Skeletal muscle tissue (tissue), 4 donors: ENCODE data around the gene KCNN3. TPM values are rescaled to one million over a fixed set of nuclear protein-coding genes. Genes with fewer than 3 reads are reported as not detected.

Experiments
- H3K27ac ChIP-seq: one replicate; pipeline ENCODE4 v1.7.0; 2013; ENCODE audit warnings: mild to moderate bottlenecking, low read depth, low read length, inconsistent platforms
- H3K27me3 ChIP-seq, 3 donors: one replicate each; pipeline ENCODE4 v1.7.0; 2013; ENCODE audit warnings: low read length in 3 of 3; ENCODE audit not compliant: control insufficient read depth in 3 of 3, insufficient read depth in 3 of 3
- H3K36me3 ChIP-seq, 3 donors: one replicate each; pipeline ENCODE4 v1.7.0; 2013; ENCODE audit warnings: low read length in 3 of 3; ENCODE audit not compliant: control insufficient read depth in 3 of 3, insufficient read depth in 3 of 3
- H3K4me1 ChIP-seq, 3 donors: one replicate each; pipeline ENCODE4 v1.7.0; 2013; ENCODE audit warnings: low read length in 3 of 3, mild to moderate bottlenecking in 3 of 3; ENCODE audit not compliant: control insufficient read depth in 3 of 3, insufficient read depth in 3 of 3
- H3K4me3 ChIP-seq, 3 donors: one replicate each; pipeline ENCODE4 v1.7.0; 2013; ENCODE audit warnings: low read length in 3 of 3
- H3K9ac ChIP-seq, 3 donors: one replicate each; pipeline ENCODE4 v1.7.0; 2013; ENCODE audit warnings: low read length in 3 of 3, mild to moderate bottlenecking in 3 of 3, moderate library complexity in 2 of 3, low read depth in 1 of 3
- H3K9me3 ChIP-seq, 3 donors: one replicate each; pipeline ENCODE4 v1.7.0; 2013; ENCODE audit warnings: low read length in 3 of 3; ENCODE audit not compliant: control insufficient read depth in 3 of 3
- total RNA-seq: library from RNA; depleted of rRNA; stranded (reverse); fragments of >200 nt; gene quantifications from one replicate; pipeline ENCODE4 v1.2.3, GENCODE V29; 2014
- donor health status: Osteomylitis.

The KCNN3 gene
- total RNA-seq, 1 donor from 2014 or later, result 3.7 TPM

DNA sequence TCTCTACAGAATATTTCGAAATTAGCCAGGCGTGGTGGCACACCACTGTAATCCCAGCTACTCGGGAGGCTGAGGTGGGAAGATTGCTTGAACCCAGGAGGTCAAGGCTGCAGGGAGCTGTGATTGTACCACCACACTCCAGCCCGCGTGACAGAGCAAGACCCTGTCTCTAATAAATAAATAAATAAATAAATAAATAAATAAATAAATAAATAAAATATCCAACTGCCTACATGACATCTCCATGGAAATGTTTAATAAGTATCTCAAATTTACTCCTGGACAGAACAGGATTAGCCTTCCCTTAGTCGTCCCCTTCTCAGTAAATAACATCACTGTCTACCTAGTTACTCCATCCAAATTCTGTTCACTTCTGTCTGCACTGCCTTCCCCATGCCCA, 29.0 kb upstream of the KCNN3 start:
- Histone ChIP-seq H3K27me3 (no peaks in the 10 kb centered on the region), H3K9ac (no peak overlapping the region), H3K4me3 (no peak overlapping the region), H3K4me1 (no peaks in the 10 kb centered on the region), H3K36me3 (no peaks in the 10 kb centered on the region), H3K27ac (no peak overlapping the region), H3K9me3 (no peaks in the 10 kb centered on the region)

- Histone ChIP-seq H3K4me3 (no peak overlapping the region), H3K27ac (no peak overlapping the region), H3K4me1 (no peaks in the 10 kb centered on the region), H3K9ac (no peak overlapping the region), H3K27me3 (no peaks in the 10 kb centered on the region), H3K9me3 (no peaks in the 10 kb centered on the region), H3K36me3 (no peaks in the 10 kb centered on the region)
Measured at GRCh38 chr1:154896771-154897286, 26.7 kb upstream of the KCNN3 start.

GRCh38 chr1:154895798-154896197, 25.7 kb upstream of the KCNN3 start:
- Histone ChIP-seq H3K9ac (no peak overlapping the region), H3K9me3 (no peaks in the 10 kb centered on the region), H3K4me1 (no peaks in the 10 kb centered on the region), H3K4me3 (no peak overlapping the region), H3K36me3 (no peaks in the 10 kb centered on the region), H3K27me3 (no peaks in the 10 kb centered on the region), H3K27ac (no peak overlapping the region)

- Histone ChIP-seq H3K27me3 (peaks cover 0 to 3% (median 0%) of the 10 kb centered on the region in 3 donors), H3K27ac (no peak overlapping the region), H3K4me1 (peaks cover 0 to under 1% (median 0%) of the 10 kb centered on the region in 3 donors), H3K36me3 (no peaks in the 10 kb centered on the region), H3K9me3 (no peaks in the 10 kb centered on the region), H3K4me3 (no peak overlapping the region), H3K9ac (no peak overlapping the region)
Measured at GRCh38 chr1:154891452-154891851, 21.4 kb upstream of the KCNN3 start.

DNA sequence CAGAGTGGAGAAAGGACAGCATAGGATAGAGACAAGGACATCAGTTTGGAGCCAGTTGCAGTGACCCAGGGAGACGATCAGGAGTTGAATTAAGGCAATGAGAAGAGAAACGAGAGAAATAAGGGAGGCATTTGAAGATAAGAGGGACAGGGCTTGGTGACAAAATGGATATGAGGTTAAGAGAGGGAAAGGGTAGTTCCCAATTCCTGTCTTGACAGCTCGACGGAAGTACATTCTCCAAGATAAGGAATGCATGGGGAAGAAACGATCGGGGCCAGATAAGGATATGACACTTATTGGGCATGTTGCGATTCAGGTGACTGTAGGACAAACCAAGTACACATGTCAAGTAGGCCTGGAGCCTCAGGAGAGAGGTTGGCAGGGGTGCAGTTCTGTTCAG, 18.7 kb upstream of the KCNN3 start:
- no peak overlapping the region for H3K4me3 ChIP-seq
- H3K27ac ChIP-seq, result no peak overlapping the region
- peaks cover 0 to 2% (median 0%) of the 10 kb centered on the region in 3 donors for H3K4me1 ChIP-seq
- H3K27me3 ChIP-seq, result peaks cover 0 to 5% (median 0%) of the 10 kb centered on the region in 3 donors
- no peak overlapping the region for H3K9ac ChIP-seq
- H3K9me3 ChIP-seq, result no peaks in the 10 kb centered on the region
- no peaks in the 10 kb centered on the region for H3K36me3 ChIP-seq

DNA sequence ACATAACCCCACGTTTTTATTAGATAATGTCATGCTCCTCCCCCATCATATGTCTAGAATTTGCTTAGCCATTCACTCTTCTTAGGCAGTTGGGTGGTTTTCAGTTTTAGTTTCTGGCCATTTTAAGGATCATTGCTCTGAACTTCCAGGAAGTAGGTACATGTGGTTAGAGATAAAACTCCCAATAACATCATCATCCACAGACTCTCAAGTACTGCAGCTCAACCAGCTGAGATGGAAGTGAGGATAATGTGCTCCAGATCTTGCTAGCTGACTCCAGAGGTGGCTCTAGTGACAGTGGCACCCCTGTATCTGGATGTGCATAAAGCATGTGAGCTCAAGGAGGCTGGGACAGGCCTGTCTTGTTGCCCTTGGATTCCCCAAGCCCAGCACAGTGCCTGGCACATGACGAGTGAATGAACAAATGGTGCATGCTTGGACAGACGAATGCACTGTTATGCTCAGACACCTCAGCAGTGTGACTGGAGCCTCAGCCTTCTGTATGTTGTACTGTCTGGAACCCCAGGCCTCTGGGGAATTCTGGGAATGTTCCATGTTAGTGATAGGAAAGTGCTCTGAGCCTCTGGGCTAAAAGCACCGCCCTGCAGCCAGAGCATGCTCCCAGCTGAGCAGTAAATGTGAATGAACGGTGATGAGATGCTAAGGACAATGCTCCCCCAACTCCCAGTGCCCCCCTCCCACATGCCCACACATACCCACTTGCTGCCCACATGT, 16.4 kb upstream of the KCNN3 start:
- peaks cover 0 to 6% (median 0%) of the 10 kb centered on the region in 3 donors for H3K27me3 ChIP-seq
- no peak overlapping the region for H3K9ac ChIP-seq
- H3K27ac ChIP-seq, result no peak overlapping the region
- H3K36me3 ChIP-seq, result no peaks in the 10 kb centered on the region
- H3K9me3 ChIP-seq, result no peaks in the 10 kb centered on the region
- H3K4me1 ChIP-seq, result peaks cover 0 to 2% (median 0%) of the 10 kb centered on the region in 3 donors
- no peak overlapping the region for H3K4me3 ChIP-seq

- no peak overlapping the region for H3K27ac ChIP-seq
- peaks cover 0 to 2% (median 0%) of the 10 kb centered on the region in 3 donors for H3K4me1 ChIP-seq
- H3K27me3 ChIP-seq, result peaks cover 0 to 6% (median 0%) of the 10 kb centered on the region in 3 donors
- H3K9ac ChIP-seq, result no peak overlapping the region
- no peak overlapping the region for H3K4me3 ChIP-seq
- H3K9me3 ChIP-seq, result no peaks in the 10 kb centered on the region
- no peaks in the 10 kb centered on the region for H3K36me3 ChIP-seq
Measured at GRCh38 chr1:154884869-154885701, 15.0 kb upstream of the KCNN3 start.

DNA sequence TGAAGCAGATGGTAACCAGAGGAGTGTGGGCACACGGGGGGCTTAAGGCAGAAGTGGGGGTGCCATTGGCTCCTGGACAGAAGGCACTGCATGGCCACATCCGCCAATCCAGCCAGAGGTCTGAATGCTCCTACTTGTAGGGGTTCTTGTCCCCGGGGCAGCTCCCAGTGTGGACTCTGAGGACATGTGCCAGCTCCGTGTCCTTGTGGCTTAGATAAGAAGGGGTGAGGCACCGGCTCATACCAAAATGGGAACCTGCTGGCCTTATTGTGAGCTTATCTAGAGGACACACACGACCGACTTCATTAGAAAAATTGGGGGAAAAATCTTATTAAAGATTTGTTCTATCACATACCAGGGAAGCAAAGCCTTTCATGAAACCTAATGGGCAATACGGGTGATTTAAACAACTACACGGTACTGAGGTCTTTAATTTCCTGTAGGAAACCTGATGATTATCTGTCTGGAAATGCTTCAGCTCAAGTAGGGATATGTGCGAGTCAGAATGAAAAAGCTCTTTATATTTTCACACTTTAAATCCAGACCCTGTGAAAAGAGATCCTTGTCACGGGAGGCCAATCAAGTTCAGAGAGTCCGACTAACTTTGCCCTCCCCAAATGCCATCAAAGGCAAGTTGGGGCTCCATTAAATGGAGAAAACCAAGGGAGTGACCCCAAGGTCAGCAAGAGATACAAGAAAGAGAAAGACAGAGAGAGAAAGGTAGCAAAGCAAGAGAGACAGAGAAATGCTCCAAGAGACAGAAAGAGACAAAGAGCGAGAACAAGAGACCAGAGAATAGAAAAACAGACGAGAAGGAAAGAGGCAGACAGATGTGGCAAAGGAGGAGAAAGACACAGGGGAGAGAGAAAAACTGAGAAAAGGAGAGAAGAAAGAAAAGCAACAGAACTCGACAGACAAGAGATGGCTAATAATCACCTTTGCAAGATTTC, 14.1 kb upstream of the KCNN3 start:
- peaks cover 0 to 6% (median 0%) of the 10 kb centered on the region in 3 donors for H3K27me3 ChIP-seq
- H3K9me3 ChIP-seq, result no peaks in the 10 kb centered on the region
- no peaks in the 10 kb centered on the region for H3K36me3 ChIP-seq
- H3K9ac ChIP-seq, result no peak overlapping the region
- no peak overlapping the region for H3K4me3 ChIP-seq
- H3K4me1 ChIP-seq, result peaks cover 0 to 2% (median 0%) of the 10 kb centered on the region in 3 donors
- H3K27ac ChIP-seq, result no peak overlapping the region

- no peak overlapping the region for H3K9ac ChIP-seq
Measured at GRCh38 chr1:154881820-154882535, 11.9 kb upstream of the KCNN3 start.

More at GRCh38 chr1:154881820-154882535, 11.9 kb upstream of the KCNN3 start:
- Histone ChIP-seq H3K27ac (no peak overlapping the region), H3K4me3 (no peak overlapping the region), H3K9me3 (no peaks in the 10 kb centered on the region), H3K36me3 (no peaks in the 10 kb centered on the region), H3K4me1 (peaks cover 8 to 12% (median 9%) of the 10 kb centered on the region in 3 donors), H3K27me3 (peaks cover 0 to 6% (median 0%) of the 10 kb centered on the region in 3 donors)
